Measurements from ENCODE around the gene RPGR. TPM values are rescaled to one million over a fixed set of nuclear protein-coding genes. Genes with fewer than 3 reads are reported as not detected.
A peak's percentile ranks its signal among the peaks of the same experiment; 100 is the strongest.

The RPGR gene, protein sequence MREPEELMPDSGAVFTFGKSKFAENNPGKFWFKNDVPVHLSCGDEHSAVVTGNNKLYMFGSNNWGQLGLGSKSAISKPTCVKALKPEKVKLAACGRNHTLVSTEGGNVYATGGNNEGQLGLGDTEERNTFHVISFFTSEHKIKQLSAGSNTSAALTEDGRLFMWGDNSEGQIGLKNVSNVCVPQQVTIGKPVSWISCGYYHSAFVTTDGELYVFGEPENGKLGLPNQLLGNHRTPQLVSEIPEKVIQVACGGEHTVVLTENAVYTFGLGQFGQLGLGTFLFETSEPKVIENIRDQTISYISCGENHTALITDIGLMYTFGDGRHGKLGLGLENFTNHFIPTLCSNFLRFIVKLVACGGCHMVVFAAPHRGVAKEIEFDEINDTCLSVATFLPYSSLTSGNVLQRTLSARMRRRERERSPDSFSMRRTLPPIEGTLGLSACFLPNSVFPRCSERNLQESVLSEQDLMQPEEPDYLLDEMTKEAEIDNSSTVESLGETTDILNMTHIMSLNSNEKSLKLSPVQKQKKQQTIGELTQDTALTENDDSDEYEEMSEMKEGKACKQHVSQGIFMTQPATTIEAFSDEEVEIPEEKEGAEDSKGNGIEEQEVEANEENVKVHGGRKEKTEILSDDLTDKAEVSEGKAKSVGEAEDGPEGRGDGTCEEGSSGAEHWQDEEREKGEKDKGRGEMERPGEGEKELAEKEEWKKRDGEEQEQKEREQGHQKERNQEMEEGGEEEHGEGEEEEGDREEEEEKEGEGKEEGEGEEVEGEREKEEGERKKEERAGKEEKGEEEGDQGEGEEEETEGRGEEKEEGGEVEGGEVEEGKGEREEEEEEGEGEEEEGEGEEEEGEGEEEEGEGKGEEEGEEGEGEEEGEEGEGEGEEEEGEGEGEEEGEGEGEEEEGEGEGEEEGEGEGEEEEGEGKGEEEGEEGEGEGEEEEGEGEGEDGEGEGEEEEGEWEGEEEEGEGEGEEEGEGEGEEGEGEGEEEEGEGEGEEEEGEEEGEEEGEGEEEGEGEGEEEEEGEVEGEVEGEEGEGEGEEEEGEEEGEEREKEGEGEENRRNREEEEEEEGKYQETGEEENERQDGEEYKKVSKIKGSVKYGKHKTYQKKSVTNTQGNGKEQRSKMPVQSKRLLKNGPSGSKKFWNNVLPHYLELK
- total RNA-seq = 11.3 to 15.2 TPM (median 12.1 TPM) in 3 replicates

DNA sequence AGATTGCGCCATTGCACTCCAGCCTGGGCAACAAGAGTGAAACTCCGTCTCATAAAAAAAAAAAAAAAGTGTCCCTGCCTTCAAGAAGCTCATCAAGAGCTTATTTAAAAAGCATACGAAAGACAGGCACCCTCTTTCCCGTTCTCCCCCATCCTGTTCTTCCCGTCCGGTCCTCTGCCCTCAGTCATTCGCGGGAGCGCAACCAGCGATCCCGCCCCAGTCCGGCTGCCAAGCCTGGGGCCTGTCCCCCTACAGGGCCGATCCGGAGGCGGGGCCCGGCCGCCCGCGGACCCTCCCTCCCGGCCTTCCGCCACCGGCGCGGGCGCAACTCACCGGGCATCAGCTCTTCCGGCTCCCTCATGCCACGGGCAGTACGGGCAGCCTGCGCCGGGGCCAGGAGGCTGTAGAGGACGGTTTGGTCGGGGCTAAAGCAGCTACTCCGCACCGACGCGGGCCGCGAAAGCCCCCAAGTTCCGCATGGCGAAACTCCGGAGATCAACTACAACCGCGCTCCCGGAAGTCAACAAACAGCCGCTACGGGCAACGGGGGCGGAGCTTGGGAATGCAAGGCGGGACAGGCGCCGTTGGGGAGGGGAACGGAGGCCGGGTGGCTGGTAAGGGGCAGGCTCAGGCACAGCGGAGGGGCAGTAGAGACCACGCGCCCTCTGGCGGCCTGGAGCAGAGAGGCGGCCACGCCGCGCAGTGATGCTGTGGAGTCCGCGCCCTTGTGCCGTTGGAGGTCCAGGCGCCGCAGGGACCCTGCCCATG lies at the start of gene RPGR:
TSS of gene RPGR (minus strand) at position 503 of the 768 bp plus-strand sequence. CDS start at position 361, 142 bp downstream.
- peak within 1 kb of the TSS; percentile 92 for H3K4me3 Mint-ChIP-seq
- TF ChIP-seq, protein P1, sequence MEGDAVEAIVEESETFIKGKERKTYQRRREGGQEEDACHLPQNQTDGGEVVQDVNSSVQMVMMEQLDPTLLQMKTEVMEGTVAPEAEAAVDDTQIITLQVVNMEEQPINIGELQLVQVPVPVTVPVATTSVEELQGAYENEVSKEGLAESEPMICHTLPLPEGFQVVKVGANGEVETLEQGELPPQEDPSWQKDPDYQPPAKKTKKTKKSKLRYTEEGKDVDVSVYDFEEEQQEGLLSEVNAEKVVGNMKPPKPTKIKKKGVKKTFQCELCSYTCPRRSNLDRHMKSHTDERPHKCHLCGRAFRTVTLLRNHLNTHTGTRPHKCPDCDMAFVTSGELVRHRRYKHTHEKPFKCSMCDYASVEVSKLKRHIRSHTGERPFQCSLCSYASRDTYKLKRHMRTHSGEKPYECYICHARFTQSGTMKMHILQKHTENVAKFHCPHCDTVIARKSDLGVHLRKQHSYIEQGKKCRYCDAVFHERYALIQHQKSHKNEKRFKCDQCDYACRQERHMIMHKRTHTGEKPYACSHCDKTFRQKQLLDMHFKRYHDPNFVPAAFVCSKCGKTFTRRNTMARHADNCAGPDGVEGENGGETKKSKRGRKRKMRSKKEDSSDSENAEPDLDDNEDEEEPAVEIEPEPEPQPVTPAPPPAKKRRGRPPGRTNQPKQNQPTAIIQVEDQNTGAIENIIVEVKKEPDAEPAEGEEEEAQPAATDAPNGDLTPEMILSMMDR (IDR thresholded peaks at IDR 0.05; ENCODE audit: unreplicated experiment) = peak; percentile 71

DNA sequence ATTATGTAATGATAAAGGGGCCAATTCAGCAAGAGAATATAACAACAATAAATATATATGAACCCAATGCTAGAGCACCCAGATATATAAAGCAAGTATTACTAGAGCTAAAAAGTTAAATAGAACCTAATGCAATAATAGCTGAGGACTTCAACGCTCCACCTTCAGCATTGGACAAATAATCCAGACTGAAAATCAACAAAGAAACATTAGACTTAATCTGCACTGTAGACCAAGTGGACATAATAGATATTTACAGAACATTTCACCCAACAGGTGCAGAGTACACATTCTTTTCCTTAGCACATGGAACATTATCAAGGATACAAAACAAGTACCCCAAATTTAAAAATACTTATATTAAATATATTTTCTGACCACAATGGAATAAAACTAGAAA lies 49.4 kb upstream of the RPGR start:
- H3K4me1 Mint-ChIP-seq = no peaks in the 10 kb centered on the region
- H3K27ac Mint-ChIP-seq = no peak overlapping the region
- H3K9me3 Mint-ChIP-seq = peaks cover 17% of the 10 kb centered on the region
- H3K4me3 Mint-ChIP-seq = no peak overlapping the region
- H3K36me3 Mint-ChIP-seq = no peaks in the 10 kb centered on the region
- DNase-seq (ENCODE audit: low spot score in 2 of 2, unreplicated experiment in 2 of 2) = no peak
- TF ChIP-seq, protein P1 (IDR thresholded peaks at IDR 0.05; ENCODE audit: unreplicated experiment) = no peak
- peaks cover 11% of the 10 kb centered on the region for H3K27me3 Mint-ChIP-seq (ENCODE audit: low read depth)

More for the DNA sequence above, at the start of gene RPGR:
- DNase-seq (ENCODE audit: low spot score in 2 of 2, unreplicated experiment in 2 of 2) = peak; percentile 79 to 89
- Mint-ChIP-seq H3K27ac (peak within 1 kb of the TSS; percentile 98), H3K36me3 (no peaks in the 10 kb centered on the region), H3K9me3 (peaks cover 5% of the 10 kb centered on the region), H3K27me3 (ENCODE audit: low read depth) (no peaks in the 10 kb centered on the region), H3K4me1 (peaks cover 8% of the 10 kb centered on the region)

DNA sequence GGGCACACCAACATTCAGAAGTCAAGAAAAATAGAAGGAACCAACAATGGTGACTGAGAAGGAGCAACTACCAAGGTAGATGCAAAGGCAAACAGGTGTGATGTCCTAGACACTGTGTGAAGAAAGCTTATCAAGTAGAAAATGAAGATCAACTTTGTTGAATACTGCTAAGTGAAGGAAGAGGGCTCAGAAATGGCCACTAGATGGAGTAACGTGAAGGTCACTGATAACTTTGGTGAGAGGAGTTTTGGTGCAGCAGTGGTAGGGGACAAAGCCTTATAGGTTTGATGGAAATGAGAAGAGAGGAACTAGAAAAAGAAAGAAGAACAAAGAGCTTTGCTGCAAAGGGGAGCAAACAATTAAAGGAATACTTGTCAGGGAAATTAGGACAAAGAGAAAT lies 48.6 kb upstream of the RPGR start:
- Mint-ChIP-seq H3K4me3 (no peak overlapping the region), H3K4me1 (peaks cover 4% of the 10 kb centered on the region), H3K36me3 (no peaks in the 10 kb centered on the region), H3K9me3 (peaks cover 20% of the 10 kb centered on the region), H3K27me3 (ENCODE audit: low read depth) (peaks cover 15% of the 10 kb centered on the region), H3K27ac (no peak overlapping the region)
- DNase-seq (ENCODE audit: low spot score in 2 of 2, unreplicated experiment in 2 of 2) = no peak
- TF ChIP-seq, protein P1 (IDR thresholded peaks at IDR 0.05; ENCODE audit: unreplicated experiment) = no peak

DNA sequence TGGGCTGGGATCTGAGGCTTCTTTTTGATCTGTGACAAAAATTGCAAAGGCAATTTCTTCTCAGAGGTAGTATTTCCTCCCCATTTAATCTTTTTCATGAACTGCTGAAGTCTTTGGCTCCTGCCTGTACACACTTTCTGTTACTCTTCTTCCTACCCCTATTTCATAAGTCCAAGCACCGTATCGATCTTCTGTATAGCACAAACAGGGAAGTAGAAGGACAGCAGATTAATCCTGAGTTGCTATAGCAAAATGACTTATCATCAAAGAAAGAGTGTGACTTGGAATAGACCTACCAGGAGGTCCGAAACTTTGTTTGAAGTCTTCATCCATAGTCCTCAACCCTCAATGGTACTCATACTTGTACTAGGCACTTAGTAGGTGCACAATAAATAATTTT lies 47.1 kb upstream of the RPGR start:
- no peak overlapping the region for H3K4me3 Mint-ChIP-seq
- no peaks in the 10 kb centered on the region for H3K36me3 Mint-ChIP-seq
- H3K4me1 Mint-ChIP-seq = peaks cover 4% of the 10 kb centered on the region
- TF ChIP-seq, protein P1 (IDR thresholded peaks at IDR 0.05; ENCODE audit: unreplicated experiment) = no peak
- no peak overlapping the region for H3K27ac Mint-ChIP-seq
- H3K9me3 Mint-ChIP-seq = peaks cover 28% of the 10 kb centered on the region
- DNase-seq (ENCODE audit: low spot score in 2 of 2, unreplicated experiment in 2 of 2) = no peak
- peaks cover 22% of the 10 kb centered on the region for H3K27me3 Mint-ChIP-seq (ENCODE audit: low read depth)

DNA sequence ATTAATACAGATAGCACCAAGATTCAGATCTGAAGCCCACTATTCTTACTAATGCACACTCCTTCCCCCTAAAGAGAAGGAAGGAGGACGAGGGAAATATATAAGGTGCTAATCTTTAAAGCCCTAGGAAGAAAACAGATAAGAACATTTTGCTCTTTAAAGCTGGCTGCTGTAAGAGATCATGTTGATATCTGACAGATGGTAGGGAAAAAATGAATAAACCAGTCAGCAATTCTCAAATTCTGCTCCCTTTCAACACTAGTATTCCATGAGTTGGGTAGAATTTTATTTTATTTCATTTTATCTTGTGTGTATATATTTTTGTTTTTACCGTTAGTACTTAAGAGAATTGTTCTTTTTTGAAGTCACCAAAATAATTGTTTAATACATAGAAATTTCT lies 44.3 kb upstream of the RPGR start:
- H3K4me3 Mint-ChIP-seq = no peak overlapping the region
- H3K36me3 Mint-ChIP-seq = no peaks in the 10 kb centered on the region
- H3K4me1 Mint-ChIP-seq = peaks cover 4% of the 10 kb centered on the region
- TF ChIP-seq, protein P1 (IDR thresholded peaks at IDR 0.05; ENCODE audit: unreplicated experiment) = no peak
- no peak overlapping the region for H3K27ac Mint-ChIP-seq
- DNase-seq (ENCODE audit: low spot score in 2 of 2, unreplicated experiment in 2 of 2) = no peak
- peaks cover 19% of the 10 kb centered on the region for H3K27me3 Mint-ChIP-seq (ENCODE audit: low read depth)
- peaks cover 15% of the 10 kb centered on the region for H3K9me3 Mint-ChIP-seq
